PFSK-1 (cell line): ENCODE data around the gene MRPS7.

ENCODE experiments used
- FOXP2 ChIP-seq: optimal IDR thresholded peaks from 2 replicates; pipeline ENCODE3; 2011; ENCODE audit warnings: borderline replicate concordance, control low read depth, inconsistent platforms; ENCODE audit not compliant: insufficient read depth; ENCODE audit errors: extremely low read length, extremely low read depth
- POLR2AphosphoS5 ChIP-seq: IDR thresholded peaks from 2 replicates; pipeline ENCODE4 v1.6.1; 2012; ENCODE audit warnings: low read depth, mild to moderate bottlenecking, control low read depth, low read length, moderate library complexity
- REST ChIP-seq, 2 experiments: IDR thresholded peaks; 2 replicates each; pipeline versions ENCODE4 v1.6.1 to v1.8.0; 2011 to 2012; ENCODE audit warnings: low read depth in 2 of 2, low read length in 2 of 2, control low read depth in 1 of 2, inconsistent platforms in 1 of 2, mild to moderate bottlenecking in 1 of 2, moderate library complexity in 1 of 2; ENCODE audit not compliant: insufficient read depth in 1 of 2
- SIN3A ChIP-seq: IDR thresholded peaks from 2 replicates; pipeline ENCODE4 v1.6.1; 2012; ENCODE audit warnings: mild to moderate bottlenecking, low read length, moderate library complexity, borderline replicate concordance; ENCODE audit not compliant: insufficient read depth
- TAF1 ChIP-seq: IDR thresholded peaks from 2 replicates; pipeline ENCODE4 v1.6.1; 2012; ENCODE audit warnings: low read length, control low read depth, borderline replicate concordance; ENCODE audit not compliant: insufficient read depth

The MRPS7 gene

DNA sequence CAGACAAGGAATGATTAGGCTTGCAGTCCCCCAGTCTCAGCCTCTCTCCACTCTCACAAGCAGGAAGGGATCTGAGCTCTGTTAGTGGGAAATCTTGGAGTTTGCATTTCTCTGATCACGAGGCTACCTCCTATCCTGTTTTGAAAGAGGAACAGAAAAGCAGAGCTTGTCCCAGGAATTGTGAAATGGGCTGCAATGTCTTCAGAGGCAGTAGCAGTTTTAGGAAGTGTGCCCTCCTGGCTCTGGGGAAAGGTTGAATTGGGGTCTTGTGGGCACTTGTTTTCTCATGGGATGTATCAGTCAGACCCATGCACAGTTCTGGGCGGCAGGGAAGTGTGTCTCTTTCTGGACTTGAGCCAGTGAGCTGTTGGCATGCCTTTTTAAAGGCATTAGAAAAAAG is 33.4 kb upstream of the MRPS7 start:
- no peak for TF ChIP-seq POLR2AphosphoS5
- TF ChIP-seq REST (IDR thresholded peaks at IDR 0.05; ENCODE audit: insufficient read depth in 1 of 2, low read depth in 2 of 2, low read length in 2 of 2): no peak
- TF ChIP-seq FOXP2: no peak
- no peak for TF ChIP-seq TAF1
- no peak for TF ChIP-seq SIN3A

DNA sequence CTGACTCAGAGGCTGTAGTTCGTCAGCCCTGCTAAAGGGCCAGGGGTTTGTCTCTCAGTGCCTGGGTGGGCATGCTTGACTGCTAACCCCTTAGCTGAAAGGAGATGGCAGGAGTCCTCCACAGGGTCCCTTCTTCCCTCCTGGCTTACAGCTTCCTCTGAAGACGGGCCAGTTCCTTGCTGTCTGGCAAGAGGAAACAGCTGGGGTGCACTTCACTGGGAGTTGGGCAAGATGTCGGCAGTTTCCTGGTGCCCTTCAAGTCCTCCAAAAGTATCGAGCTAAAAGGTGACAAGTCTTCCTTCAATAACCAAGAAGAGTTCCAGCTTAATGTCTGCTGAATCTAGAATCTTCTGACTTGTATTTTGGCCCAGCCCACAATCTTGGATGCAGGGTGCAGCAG is 32.8 kb upstream of the MRPS7 start:
- TF ChIP-seq SIN3A: no peak
- no peak for TF ChIP-seq FOXP2
- no peak for TF ChIP-seq REST (IDR thresholded peaks at IDR 0.05; ENCODE audit: insufficient read depth in 1 of 2, low read depth in 2 of 2, low read length in 2 of 2)
- TF ChIP-seq TAF1: no peak
- TF ChIP-seq POLR2AphosphoS5: no peak

DNA sequence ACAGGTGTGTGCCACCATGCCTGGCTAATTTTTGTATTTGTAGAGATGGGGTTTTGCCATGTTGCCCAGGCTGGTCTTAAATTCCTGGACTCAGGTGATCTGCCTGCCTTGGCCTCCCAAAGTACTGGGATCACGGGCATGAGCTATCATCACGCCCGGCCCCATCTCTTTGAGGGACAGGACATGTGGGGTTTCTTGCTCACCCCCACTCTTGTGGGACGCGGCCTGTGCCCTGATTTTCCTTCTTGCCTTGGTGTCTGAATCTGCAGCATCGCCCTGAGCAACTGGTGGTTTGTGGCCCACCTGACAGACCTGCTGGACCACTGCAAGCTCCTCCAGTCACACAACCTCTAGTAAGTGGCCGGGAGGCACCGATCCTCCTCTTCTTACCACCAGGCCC is 30.6 kb upstream of the MRPS7 start:
- no peak for TF ChIP-seq SIN3A
- no peak for TF ChIP-seq TAF1
- no peak for TF ChIP-seq POLR2AphosphoS5
- no peak for TF ChIP-seq FOXP2
- no peak for TF ChIP-seq REST (IDR thresholded peaks at IDR 0.05; ENCODE audit: insufficient read depth in 1 of 2, low read depth in 2 of 2, low read length in 2 of 2)

- no peak for TF ChIP-seq TAF1
- no peak for TF ChIP-seq SIN3A
- TF ChIP-seq POLR2AphosphoS5: no peak
- TF ChIP-seq FOXP2: no peak
- no peak for TF ChIP-seq REST (IDR thresholded peaks at IDR 0.05; ENCODE audit: insufficient read depth in 1 of 2, low read depth in 2 of 2, low read length in 2 of 2)
Measured at GRCh38 chr17:75231741-75232464, 29.8 kb upstream of the MRPS7 start.
